Upper lobe of left lung (tissue), 4 donors: ENCODE measurements around the gene IFNK.

Experiments
- CTCF ChIP-seq, 6 experiments: fragments of 450-650 bp in 4 of 6; fragments of 200-600 bp in 2 of 6; sonication (generic) in 2 of 6; IDR thresholded peaks; one replicate each; pipeline ENCODE4 v1.5.1; 2016 to 2019; ENCODE audit warnings: antibody characterized with exemption in 6 of 6
- EP300 ChIP-seq, 4 donors: sonication (generic); formaldehyde crosslinking; IDR thresholded peaks; one replicate each; pipeline ENCODE4 v1.5.1; 2017; ENCODE audit warnings: antibody characterized with exemption in 4 of 4, control low read depth in 2 of 4

DNA sequence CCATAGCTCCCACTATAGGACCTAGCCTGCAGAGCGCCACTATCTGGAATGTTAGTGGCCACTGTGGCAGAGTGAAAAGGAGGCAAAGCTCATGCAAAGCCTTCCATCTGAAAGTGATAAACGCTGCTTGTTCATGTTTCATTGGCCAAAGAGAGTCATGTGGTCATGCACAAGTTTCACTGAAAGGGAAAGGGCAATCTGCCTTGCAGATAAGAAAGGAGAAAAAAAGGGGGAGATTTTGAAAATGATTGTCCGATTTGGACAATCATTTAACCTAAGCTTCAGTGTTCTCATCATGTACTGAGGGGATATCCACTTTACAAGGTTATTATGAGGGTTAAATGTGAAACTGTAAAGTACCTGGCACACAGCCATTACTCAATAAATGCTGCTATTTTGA lies 14.6 kb downstream of the IFNK start:
- no peak for TF ChIP-seq CTCF (IDR thresholded peaks at IDR 0.05)
- TF ChIP-seq EP300 (IDR thresholded peaks at IDR 0.05): no peak
